ENCODE results near the gene EFHC2. TPM values are rescaled to one million over a fixed set of nuclear protein-coding genes. Genes with fewer than 3 reads are reported as not detected.

Gene EFHC2
- total RNA-seq, result under 1 TPM; 0.64 to 0.77 TPM

- H3K9me3 Mint-ChIP-seq, result no peaks in the 10 kb centered on the region
- DNase-seq (peak; percentile 67), ATAC-seq (ENCODE audit: low read depth) (peak; percentile 55)
- H3K27ac Mint-ChIP-seq, result peak within 1 kb of the TSS; percentile 91
- H3K36me3 Mint-ChIP-seq, result no peaks in the 10 kb centered on the region
- POLR2A ChIA-PET, result no interaction called here
- H3K27me3 Mint-ChIP-seq, result no peaks in the 10 kb centered on the region
- H3K4me1 Mint-ChIP-seq, result peaks cover 6% of the 10 kb centered on the region
- H3K4me3 Mint-ChIP-seq, result peak within 1 kb of the TSS; percentile 74
Observed at GRCh38 chrX:44343412-44344141, at the start of gene EFHC2. TSS of gene EFHC2 (minus strand) at chrX:44343672. CDS start at chrX:44343588, 84 bp downstream.

GRCh38 chrX:44392767-44393166 is 49.3 kb upstream of the EFHC2 start:
- no peak for ATAC-seq (ENCODE audit: low read depth)
- POLR2A ChIA-PET, result no interaction called here
- DNase-seq, result no peak
- H3K4me3 Mint-ChIP-seq, result no peak overlapping the region
- H3K36me3 Mint-ChIP-seq, result no peaks in the 10 kb centered on the region
- H3K27me3 Mint-ChIP-seq, result no peaks in the 10 kb centered on the region
- H3K27ac Mint-ChIP-seq, result no peak overlapping the region
- no peaks in the 10 kb centered on the region for H3K4me1 Mint-ChIP-seq
- no peaks in the 10 kb centered on the region for H3K9me3 Mint-ChIP-seq

DNA sequence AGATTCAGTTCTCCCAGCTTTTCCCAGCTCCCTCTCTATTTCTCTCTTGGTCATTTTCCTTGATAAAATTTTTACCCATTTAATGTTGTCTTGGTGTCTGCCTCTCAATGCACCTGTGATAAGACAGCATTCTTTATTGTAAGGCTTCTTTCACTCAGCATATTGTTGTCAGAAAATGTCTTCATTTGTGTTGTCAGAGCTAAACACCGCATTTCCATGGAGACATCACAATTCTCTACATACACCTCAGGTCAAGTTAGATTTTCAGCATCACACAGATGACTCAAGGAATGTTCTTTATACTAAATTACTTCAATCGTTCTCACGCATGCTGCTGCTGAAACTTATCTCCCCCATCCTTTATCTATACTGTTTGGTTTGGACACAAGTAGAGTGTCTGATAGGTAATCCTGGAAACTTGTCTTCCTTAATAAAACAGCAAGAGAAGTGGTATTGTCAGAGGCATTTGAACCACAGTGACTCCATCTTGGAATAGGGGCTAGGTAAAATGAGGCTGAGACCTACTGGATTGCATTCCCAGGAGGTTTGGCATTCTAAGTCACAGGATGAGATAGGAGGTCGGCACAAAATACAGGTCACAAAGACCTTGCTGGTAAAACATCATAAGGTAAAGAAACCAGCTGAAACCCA is 41.3 kb upstream of the EFHC2 start:
- no peaks in the 10 kb centered on the region for H3K36me3 Mint-ChIP-seq
- DNase-seq (no peak), ATAC-seq (ENCODE audit: low read depth) (no peak)
- POLR2A ChIA-PET, result no interaction called here
- H3K27ac Mint-ChIP-seq, result no peak overlapping the region
- no peaks in the 10 kb centered on the region for H3K4me1 Mint-ChIP-seq
- H3K27me3 Mint-ChIP-seq, result no peaks in the 10 kb centered on the region
- H3K9me3 Mint-ChIP-seq, result no peaks in the 10 kb centered on the region
- H3K4me3 Mint-ChIP-seq, result no peak overlapping the region

GRCh38 chrX:44382871-44383270 is 39.4 kb upstream of the EFHC2 start:
- ATAC-seq (ENCODE audit: low read depth) (no peak), DNase-seq (no peak)
- Mint-ChIP-seq H3K4me1 (no peaks in the 10 kb centered on the region), H3K9me3 (no peaks in the 10 kb centered on the region), H3K36me3 (no peaks in the 10 kb centered on the region), H3K27me3 (no peaks in the 10 kb centered on the region), H3K27ac (no peak overlapping the region), H3K4me3 (no peak overlapping the region)
- POLR2A ChIA-PET, result no interaction called here

DNA sequence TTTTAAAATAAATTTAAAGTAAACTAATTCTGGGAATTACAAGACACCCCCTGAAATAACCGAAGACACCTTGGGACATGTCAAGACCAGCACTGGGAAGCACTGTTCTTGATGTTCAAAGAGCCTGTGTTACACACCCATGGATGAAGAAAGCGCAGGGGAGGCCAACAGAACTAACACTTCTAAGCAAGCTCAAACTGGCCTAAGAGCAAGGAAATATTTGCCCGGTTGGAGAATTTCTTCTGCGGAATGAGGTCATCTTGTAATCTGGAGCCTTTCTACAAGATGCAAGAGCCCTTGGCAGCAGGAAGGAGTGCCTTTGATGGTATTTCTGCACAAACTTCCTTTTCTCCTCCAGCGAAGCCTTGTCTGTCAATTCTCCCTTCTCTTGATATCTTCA is 9.3 kb upstream of the EFHC2 start:
- POLR2A ChIA-PET, result no interaction called here
- ATAC-seq (ENCODE audit: low read depth), result no peak
- Mint-ChIP-seq H3K9me3 (no peaks in the 10 kb centered on the region), H3K36me3 (no peaks in the 10 kb centered on the region), H3K4me1 (no peaks in the 10 kb centered on the region), H3K27ac (no peak overlapping the region), H3K27me3 (no peaks in the 10 kb centered on the region), H3K4me3 (no peak overlapping the region)
- no peak for DNase-seq

DNA sequence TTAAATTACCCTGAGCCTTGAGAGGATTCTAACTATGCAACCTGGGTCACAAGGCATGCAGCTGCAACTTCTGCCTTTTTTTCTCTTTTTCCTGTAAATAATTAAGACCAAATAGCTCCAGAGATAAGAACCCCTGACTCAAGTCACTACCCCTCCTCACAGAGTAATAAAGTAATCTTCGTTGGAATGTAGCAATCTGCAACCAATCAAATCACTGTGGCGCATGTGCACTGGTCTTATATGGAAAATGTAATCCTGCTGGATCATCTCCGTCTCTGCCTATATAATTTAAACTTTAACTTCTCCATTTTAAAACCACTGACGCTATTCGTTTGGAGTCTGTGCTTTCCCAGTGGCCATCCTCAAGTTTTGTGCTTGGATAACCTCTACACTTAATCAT is 6.1 kb upstream of the EFHC2 start:
- ATAC-seq (ENCODE audit: low read depth) (no peak), DNase-seq (no peak)
- no peaks in the 10 kb centered on the region for H3K36me3 Mint-ChIP-seq
- no peak overlapping the region for H3K27ac Mint-ChIP-seq
- no peaks in the 10 kb centered on the region for H3K27me3 Mint-ChIP-seq
- H3K4me3 Mint-ChIP-seq, result no peak overlapping the region
- no peaks in the 10 kb centered on the region for H3K9me3 Mint-ChIP-seq
- POLR2A ChIA-PET, result no interaction called here
- peaks cover 6% of the 10 kb centered on the region for H3K4me1 Mint-ChIP-seq

- Mint-ChIP-seq H3K9me3 (no peaks in the 10 kb centered on the region), H3K36me3 (no peaks in the 10 kb centered on the region), H3K27me3 (no peaks in the 10 kb centered on the region), H3K4me3 (peak overlapping the region; percentile 74), H3K4me1 (peaks cover 6% of the 10 kb centered on the region), H3K27ac (peak overlapping the region; percentile 91)
- DNase-seq (no peak), ATAC-seq (ENCODE audit: low read depth) (peak; percentile 16)
- POLR2A ChIA-PET, result no interaction called here
Observed at GRCh38 chrX:44344687-44345086, 1.2 kb upstream of the EFHC2 start.

- peak; percentile 88 for ATAC-seq (ENCODE audit: low read depth)
- DNase-seq, result peak; percentile 60
- Mint-ChIP-seq H3K27ac (peak overlapping the region; percentile 91), H3K27me3 (no peaks in the 10 kb centered on the region), H3K4me1 (peaks cover 6% of the 10 kb centered on the region), H3K36me3 (no peaks in the 10 kb centered on the region), H3K4me3 (peak overlapping the region; percentile 74), H3K9me3 (no peaks in the 10 kb centered on the region)
- POLR2A ChIA-PET, result no interaction called here
Observed at GRCh38 chrX:44344194-44344593, 722 bp upstream of the EFHC2 start.

DNA sequence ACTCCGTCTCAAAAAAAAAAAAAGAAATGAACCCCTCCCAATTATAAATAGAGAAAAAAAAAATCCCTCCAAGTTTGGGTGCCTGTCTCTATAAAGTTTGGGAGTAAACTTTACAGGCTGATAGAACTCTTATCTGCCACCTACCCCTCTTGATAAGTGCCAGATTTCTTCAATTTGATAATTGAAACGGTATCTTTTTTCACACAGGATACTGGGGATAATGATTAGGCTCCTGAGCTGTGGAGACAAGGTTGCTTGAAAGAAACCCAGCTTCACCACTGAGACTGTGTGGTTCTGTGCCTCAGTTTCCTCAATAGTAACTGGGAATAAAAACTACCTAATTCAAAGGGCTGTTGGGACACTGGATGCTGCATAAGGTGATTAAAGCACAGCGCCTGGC is 606 bp downstream of the EFHC2 start:
- Mint-ChIP-seq H3K36me3 (no peaks in the 10 kb centered on the region), H3K4me3 (peak overlapping the region; percentile 74), H3K27me3 (no peaks in the 10 kb centered on the region), H3K4me1 (peaks cover 6% of the 10 kb centered on the region), H3K9me3 (no peaks in the 10 kb centered on the region), H3K27ac (no peak overlapping the region)
- ATAC-seq (ENCODE audit: low read depth) (no peak), DNase-seq (no peak)
- POLR2A ChIA-PET, result no interaction called here

DNA sequence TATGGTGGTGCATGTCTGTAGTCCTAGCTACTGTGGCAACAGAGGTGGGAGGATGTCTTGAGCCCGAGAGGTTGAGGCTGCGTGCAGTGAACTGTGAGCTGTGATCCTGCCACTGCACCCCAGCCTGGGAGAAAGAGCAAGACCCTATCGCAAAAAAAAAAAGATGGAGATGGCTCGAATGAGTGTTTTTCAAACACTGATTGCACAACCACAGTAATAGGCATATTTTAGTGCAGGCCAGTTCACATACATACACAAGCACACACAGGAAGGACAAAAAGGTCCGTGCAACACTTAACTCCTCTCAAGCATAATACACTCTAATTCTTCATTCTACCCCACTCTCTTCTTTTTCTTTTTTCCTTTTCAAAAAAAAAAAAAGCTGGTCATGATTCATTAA is 5.1 kb downstream of the EFHC2 start:
- ATAC-seq (ENCODE audit: low read depth) (no peak), DNase-seq (no peak)
- no peaks in the 10 kb centered on the region for H3K9me3 Mint-ChIP-seq
- no peak overlapping the region for H3K4me3 Mint-ChIP-seq
- no peak overlapping the region for H3K27ac Mint-ChIP-seq
- no peaks in the 10 kb centered on the region for H3K36me3 Mint-ChIP-seq
- no peaks in the 10 kb centered on the region for H3K27me3 Mint-ChIP-seq
- POLR2A ChIA-PET, result no interaction called here
- H3K4me1 Mint-ChIP-seq, result no peaks in the 10 kb centered on the region

DNA sequence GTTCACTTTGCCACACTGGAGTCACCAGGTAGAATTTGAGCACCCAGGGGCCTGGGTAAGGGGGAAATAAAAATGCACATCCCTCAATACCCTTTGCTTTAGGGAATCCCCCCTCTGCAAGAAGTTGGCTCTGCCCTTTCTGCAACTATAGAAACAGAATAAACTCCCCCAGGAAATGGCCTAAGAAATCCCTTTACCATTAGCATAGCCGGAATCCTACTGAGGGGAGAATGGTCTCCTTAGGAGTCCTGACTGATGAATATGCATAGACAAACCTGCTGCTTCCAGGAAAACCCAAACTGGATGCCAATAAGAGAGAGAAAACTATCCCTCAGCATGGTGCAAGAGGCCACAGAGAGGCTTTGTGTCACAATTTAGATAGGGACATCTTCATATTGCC is 11.0 kb downstream of the EFHC2 start:
- Mint-ChIP-seq H3K9me3 (no peaks in the 10 kb centered on the region), H3K36me3 (no peaks in the 10 kb centered on the region), H3K4me3 (no peak overlapping the region), H3K27ac (no peak overlapping the region), H3K27me3 (no peaks in the 10 kb centered on the region), H3K4me1 (peaks cover 12% of the 10 kb centered on the region)
- POLR2A ChIA-PET, result no interaction called here
- ATAC-seq (ENCODE audit: low read depth), result no peak
- DNase-seq, result no peak

DNA sequence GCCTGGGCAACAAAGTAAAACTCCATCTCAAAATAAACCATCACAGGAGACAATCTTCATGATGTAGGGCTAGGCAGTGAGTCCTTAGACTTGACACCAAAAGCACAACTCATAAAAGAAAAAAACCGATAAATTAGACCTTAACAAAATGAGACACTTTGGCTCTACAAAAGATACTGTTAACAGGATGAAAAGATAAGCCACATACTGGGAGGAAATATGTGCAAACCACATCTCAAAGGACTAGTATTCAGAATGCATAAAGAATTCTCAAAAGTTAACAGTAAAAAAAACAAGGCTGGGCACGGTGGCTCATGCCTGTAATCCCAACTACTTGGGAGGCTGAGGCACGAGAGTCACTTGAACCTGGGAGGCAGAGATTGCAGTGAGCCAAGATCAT is 13.2 kb downstream of the EFHC2 start:
- peaks cover 12% of the 10 kb centered on the region for H3K4me1 Mint-ChIP-seq
- H3K27ac Mint-ChIP-seq, result peak overlapping the region; percentile 75
- no peaks in the 10 kb centered on the region for H3K27me3 Mint-ChIP-seq
- no peaks in the 10 kb centered on the region for H3K36me3 Mint-ChIP-seq
- no peak for DNase-seq
- no peaks in the 10 kb centered on the region for H3K9me3 Mint-ChIP-seq
- peak overlapping the region; percentile 31 for H3K4me3 Mint-ChIP-seq
- POLR2A ChIA-PET, result no interaction called here
- ATAC-seq (ENCODE audit: low read depth), result peak; percentile 68

DNA sequence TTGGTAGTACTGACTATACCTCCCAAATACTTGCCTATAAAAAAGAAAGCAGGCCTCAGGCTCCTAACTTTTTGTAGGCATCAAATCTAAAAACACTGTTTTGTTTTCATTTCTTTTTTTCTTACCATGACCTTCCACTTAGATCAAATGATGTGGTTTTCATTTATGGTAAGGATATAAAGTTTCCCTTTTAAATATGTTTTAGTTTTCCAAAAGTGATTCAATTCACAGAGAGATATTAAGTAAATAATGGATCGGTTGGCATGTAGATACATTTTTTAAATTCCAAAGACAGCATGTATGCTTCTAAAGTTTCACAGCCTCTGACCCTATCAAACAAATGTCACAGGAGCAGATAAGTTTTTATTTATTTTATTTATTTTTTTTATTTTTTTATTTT is 23.9 kb downstream of the EFHC2 start:
- ATAC-seq (ENCODE audit: low read depth) (no peak), DNase-seq (no peak)
- Mint-ChIP-seq H3K36me3 (no peaks in the 10 kb centered on the region), H3K27me3 (no peaks in the 10 kb centered on the region), H3K27ac (no peak overlapping the region), H3K9me3 (no peaks in the 10 kb centered on the region), H3K4me3 (no peak overlapping the region), H3K4me1 (peaks cover under 1% of the 10 kb centered on the region)
- POLR2A ChIA-PET, result no interaction called here

DNA sequence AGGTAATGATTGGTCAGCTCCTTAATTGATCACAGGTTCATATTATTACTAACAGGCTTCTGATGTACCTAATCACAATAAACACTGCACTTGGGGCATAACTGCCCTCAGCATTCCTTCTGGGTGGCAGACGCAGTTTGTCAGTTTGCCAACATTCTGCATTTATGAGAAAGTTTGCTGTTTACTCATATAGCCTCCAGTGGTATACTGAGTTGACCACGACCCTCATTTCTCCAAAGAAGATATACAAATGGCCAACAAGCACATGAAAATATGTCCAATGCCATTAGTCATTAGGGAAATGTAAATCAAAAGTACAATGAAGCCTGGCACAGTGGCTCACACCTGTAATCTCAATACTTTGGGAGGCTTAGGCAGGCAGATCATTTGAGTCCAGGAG is 26.3 kb downstream of the EFHC2 start:
- Mint-ChIP-seq H3K27me3 (no peaks in the 10 kb centered on the region), H3K9me3 (no peaks in the 10 kb centered on the region), H3K36me3 (no peaks in the 10 kb centered on the region), H3K4me1 (peaks cover 9% of the 10 kb centered on the region), H3K4me3 (no peak overlapping the region), H3K27ac (no peak overlapping the region)
- POLR2A ChIA-PET, result no interaction called here
- ATAC-seq (ENCODE audit: low read depth), result no peak
- DNase-seq, result no peak
